Measurements from ENCODE around the gene PSMA7. TPM values are rescaled to one million over a fixed set of nuclear protein-coding genes. Genes with fewer than 3 reads are reported as not detected.
A peak's percentile ranks its signal among the peaks of the same experiment; 100 is the strongest.
"Not testable (repeated sequence)": the region's sequence is repeated elsewhere in the genome, so short reads cannot be mapped to it uniquely, and the experiment has no call there.

PSMA7 gene
- total RNA-seq, 1 experiment from 2014 or later = 631 TPM

DNA sequence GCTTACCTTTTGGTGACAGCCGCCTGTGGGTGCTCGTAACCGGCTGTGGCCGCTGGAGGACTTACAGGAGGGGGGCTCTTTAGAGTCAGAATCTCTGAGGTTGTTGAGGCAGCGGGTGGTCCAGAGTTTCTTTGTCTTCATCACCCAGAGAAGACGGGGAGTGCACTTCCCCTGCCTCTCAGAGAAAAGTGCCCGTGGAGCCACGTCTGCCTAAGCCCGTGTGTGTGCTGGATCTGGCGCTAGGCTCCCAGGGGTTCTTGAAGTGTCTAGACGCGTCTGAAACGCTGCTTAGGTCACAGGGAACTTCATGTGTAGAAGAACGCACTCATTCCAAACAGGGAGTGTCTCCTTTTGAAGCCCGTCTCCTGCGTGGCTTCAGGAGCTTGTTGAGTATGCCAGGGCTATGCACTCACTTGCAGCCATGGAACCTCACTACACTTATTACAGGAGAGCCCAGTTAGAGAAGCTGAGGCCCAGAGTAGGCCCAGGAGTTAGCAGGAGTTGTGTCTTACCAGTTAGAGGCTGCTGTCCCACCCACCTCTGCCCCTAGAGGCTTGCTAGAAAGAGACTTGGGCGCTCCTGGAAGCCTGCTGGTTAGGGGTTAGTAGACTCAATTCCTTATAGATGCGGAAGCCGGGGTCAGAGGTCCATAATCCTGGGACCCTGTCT is 19.6 kb downstream of the PSMA7 start:
- no peak for DNase-seq (ENCODE audit: low spot score)
- in situ Hi-C loops (cut with HindIII; ENCODE audit: low sequenced_read_pairs) = no loop called here

DNA sequence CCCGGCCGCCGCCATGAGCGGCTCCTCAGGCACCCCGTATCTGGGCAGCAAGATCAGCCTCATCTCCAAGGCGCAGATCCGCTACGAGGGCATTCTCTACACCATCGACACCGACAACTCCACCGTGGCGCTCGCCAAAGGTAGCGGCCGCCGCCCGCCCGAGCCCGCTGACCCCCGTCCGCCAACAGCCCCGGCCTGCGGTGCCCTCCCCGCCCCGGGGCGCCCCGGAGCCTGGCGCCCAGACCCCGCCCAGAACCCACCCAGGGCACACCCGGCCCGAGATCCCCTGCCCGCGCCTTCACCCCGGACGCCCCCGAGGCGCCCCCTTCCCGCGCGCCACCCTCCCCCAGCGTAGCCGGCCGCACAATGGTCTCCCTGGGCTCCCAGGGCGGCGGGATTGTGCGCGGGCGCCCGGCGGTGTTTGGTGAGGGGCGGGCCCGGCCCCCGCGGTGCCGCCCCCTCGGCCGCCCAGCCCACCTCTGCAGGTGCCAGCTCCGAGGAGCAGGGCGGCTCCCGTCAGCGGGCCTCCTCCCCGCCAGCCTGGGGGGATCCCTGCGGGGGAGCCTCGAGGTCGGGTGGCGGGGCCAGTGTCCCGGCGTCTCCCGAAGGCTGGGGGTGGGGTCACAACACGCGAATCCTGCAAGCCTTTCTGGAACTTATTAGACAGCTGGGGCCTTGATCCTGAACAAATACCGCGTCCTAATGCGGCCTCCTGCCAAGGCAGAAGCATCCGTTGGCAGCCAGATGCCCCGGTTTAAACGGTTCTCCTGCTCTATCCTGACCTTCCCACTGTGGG is 20.3 kb downstream of the PSMA7 start:
- no peak for DNase-seq (ENCODE audit: low spot score)

DNA sequence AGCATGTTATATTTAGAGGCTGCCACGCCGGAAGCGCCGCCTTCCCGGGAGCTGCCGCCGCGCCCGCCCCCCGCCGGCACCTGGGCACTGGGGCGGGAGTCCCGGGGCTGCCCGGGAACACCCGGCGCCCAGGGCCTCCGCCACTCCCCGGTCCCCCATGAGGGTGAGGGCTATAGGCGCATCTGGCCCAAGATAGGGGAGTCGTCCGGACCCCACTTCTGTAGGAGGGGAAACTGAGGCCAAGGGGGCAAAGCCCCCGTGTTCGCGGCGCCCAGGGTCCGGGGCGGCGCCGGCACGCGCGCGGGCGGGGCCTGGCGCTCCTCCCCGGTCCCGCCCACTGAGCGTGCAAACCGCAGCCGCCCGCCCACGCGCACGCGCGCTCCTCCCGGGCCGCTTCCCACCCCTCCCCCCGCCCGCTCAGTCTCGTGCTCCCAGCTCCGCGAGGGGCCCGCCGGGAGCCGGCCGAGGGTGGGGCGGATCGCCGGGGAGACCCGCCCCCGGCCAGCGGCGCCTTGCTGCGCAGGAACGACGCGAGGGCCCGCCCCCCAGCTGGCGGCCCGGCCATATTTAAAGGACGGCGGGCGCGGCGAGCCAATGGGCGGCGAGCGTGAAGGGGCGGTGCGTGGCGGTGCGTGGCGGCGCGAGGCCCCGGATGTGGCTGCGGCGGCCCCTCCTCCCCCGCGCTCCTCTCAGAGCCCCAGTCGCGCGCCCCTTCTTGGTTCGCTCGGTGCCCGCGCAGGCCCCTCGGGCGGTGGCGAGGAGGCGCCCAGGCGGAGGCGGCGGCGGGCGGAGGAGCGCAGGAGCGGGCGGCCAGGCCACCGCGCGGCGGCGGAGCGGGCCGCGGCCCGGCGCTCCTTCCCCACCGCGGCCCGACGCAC is 21.2 kb downstream of the PSMA7 start, which contains the start of gene LSM14B:
TSS of gene LSM14B (plus strand) at position 700 of the 878 bp plus-strand sequence. CDS start 192 bp downstream, outside the sequence.
- in situ Hi-C loops (cut with HindIII; ENCODE audit: low sequenced_read_pairs) = no loop called here
- peak; percentile 94 for DNase-seq (ENCODE audit: low spot score)

More for the DNA sequence above, 20.3 kb downstream of the PSMA7 start:
- in situ Hi-C loops (cut with HindIII; ENCODE audit: low sequenced_read_pairs) = no loop called here

DNA sequence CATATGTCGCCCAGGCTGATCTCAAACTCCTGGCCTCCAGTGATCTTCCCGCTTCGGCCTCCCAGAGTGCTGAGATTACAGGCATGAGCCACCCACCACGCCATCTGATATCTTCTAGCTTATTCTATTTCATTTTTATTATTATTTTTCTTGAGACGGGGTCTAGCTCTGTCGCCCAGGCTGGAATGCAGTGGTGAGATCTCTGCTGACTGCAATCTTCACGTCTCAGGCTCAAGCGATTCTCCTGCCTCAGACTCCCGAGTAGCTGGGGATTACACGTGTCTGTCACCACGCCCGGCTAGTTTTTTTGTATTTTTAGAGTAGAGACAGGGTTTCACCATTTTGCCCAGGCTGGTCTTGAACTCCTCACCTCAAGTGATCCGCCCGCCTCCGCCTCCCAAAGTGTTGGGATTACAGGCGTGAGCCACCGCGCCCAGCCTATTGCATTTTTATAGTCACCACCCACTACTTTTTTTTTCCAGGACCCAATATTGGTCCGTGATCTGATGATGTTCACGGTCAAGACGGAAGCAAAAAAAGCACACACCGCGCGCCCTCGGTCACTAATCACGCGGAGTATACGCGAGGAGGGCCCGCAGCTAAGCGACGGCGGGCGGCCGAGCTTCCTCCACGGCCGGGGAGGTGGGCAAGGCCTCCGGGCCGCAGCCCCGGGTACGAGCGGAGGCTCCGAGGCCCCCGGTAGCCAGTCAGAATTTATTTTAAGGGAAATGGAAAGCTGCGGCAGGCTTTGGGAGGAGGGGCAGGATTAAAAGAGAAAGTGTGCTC is 22.0 kb downstream of the PSMA7 start:
- no peak for DNase-seq (ENCODE audit: low spot score)
- in situ Hi-C loops (cut with HindIII; ENCODE audit: low sequenced_read_pairs) = no loop called here

DNA sequence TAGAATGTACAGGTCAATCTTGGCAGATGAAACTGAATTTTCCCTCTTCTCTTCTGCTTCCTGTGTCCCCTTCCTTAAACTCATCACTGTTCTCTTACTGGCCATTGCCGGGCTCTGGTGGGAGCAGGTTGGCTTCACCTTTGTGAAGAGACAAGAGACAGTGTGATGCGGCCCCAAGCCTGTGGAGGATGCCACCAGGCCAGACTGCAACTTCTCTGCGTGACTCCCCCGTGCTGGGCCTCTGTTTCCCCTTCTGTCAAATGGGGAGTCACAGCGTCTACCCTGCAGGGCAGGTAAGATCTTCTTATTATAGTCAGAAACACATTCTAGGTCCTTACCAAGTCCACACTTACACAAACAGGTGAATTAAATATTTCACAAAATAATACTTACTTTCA is 22.8 kb downstream of the PSMA7 start:
- in situ Hi-C loops (cut with HindIII; ENCODE audit: low sequenced_read_pairs) = no loop called here
- DNase-seq (ENCODE audit: low spot score) = no peak

DNA sequence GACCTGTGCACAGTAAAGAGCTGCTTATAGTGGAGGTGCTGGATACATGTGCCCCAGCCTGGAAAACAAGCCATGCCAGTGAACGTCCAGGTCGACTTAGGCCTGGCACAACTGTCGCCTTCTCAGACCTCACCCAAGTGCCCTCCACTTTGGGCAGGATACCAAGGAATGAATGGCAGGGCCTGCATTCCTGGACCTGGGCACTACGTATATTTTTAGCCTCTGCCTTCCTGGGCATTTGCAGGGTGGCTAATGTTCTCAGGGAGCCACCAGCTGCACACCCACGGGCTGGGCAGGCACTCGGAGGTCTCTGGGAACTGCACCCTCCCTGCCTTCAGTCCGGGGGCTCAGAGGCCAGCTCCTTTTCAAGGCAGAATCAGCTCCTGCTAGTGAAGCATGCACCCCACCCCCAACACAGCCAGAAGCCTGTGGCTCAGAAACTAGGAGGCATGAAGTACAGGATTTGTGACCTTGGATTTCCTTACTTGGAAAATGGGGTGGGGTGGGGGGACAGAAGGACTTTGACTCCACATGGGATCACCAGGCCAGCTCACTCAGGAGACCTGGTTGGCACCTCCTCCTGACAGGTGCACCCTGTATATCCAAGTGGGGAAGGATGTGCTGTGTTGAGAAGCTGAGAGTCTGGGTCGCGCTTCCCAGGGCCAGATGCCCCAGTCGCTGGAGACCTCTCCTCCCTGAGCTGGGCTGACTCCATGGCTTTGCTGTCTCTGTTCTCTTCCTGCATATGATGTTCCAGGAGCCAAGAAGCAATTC is 23.4 kb downstream of the PSMA7 start:
- no peak for DNase-seq (ENCODE audit: low spot score)
- in situ Hi-C loops (cut with HindIII; ENCODE audit: low sequenced_read_pairs) = no loop called here

DNA sequence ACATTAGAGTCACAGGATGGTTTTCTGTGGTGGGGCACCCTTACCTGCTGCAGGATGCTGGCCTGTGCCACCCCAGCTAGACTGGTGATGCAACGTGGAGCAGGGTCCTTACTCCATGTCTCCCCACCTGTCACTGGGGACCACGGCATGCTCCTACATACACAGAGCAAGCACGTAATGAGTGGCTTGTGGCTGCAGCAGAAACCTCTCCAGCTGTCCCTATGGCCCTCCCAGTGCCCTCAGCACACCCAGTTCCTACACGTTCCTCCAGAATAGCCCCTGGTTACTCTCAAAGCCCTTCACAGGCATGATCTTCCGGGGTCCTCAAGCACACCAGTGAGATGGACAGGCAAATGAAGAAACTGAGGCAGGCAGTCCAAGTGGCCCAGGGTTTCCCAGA is 24.1 kb downstream of the PSMA7 start:
- DNase-seq (ENCODE audit: low spot score) = no peak
- in situ Hi-C loops (cut with HindIII; ENCODE audit: low sequenced_read_pairs) = no loop called here

DNA sequence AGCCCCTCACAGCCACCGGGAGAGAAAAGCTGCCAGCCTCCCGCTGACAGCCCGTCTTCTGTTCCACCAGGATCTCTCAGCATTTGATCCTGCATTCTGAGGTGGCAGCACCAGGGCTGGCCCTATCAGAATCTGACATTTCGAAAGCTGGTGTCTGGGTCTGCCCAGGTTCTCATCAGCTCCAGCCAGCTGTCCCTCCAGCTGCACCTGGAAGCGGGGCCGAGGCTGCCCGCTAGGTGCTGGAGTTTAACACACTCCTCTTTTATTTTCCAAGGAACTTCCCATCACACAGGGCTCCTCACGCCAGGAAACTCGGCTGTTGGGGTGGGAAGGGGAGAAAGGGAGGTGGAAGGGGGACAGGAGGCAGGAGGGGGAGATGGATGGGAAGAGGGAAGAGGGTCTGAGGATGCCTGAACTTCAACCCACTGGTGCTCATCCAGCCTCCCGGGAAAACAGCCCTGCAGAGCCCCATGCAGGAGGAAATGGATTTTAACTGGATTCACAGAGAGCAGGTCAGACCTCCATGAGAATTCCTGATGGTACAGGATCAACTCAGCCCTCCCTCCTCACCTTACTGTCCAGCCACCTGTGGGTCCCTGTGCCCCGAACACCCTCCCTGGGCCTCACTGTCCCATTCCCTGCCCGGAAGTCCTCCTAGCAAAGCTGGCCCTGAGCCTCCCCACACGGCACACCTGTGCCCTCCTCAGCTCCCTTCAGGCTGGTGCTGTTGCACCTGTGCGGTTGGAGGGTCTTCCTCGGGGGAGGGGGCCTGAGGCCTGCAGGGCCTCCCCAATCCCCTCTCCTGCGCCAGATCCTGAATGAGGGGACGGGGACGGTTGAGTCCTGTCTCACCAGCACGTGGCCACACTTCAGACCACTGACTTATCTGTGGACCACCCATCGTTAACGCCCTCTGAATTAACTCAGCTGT is 24.8 kb downstream of the PSMA7 start:
- DNase-seq (ENCODE audit: low spot score) = no peak
- in situ Hi-C loops (cut with HindIII; ENCODE audit: low sequenced_read_pairs) = no loop called here

DNA sequence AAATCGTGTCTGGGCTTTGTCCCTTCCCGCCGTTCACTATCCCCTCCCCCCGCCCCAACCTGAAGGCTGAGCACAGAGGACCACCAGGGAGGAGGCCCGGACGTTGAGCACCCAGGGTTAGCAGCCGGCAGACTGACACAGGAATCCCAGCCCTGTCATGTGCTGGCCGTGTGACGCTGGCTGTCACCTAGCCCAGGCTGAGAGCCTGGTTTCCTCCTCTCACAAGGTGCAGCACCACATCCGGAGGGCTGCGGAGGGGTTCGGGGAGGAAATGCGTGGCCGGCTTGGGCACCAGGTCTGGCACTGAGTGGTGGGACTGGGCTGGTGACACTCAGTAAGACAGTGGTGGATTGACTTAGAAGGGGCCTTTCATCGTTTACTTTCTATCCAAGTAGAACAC is 25.5 kb downstream of the PSMA7 start:
- DNase-seq (ENCODE audit: low spot score) = no peak
- in situ Hi-C loops (cut with HindIII; ENCODE audit: low sequenced_read_pairs) = no loop called here

DNA sequence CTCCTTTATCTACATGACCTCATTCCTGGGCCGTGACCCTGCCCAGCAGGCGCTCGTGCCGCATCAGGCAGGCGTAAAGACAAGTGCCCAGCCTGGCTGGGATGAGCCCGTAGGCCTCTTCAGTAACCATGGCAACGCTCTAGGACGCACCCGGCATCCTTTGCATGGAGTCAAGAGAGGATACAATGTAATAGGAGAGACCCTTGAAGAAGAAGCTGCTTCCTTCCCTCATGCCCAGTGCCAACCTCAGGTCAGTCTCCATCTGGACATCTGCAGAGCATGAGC is 25.9 kb downstream of the PSMA7 start:
- DNase-seq (ENCODE audit: low spot score) = no peak
- in situ Hi-C loops (cut with HindIII; ENCODE audit: low sequenced_read_pairs) = no loop called here

DNA sequence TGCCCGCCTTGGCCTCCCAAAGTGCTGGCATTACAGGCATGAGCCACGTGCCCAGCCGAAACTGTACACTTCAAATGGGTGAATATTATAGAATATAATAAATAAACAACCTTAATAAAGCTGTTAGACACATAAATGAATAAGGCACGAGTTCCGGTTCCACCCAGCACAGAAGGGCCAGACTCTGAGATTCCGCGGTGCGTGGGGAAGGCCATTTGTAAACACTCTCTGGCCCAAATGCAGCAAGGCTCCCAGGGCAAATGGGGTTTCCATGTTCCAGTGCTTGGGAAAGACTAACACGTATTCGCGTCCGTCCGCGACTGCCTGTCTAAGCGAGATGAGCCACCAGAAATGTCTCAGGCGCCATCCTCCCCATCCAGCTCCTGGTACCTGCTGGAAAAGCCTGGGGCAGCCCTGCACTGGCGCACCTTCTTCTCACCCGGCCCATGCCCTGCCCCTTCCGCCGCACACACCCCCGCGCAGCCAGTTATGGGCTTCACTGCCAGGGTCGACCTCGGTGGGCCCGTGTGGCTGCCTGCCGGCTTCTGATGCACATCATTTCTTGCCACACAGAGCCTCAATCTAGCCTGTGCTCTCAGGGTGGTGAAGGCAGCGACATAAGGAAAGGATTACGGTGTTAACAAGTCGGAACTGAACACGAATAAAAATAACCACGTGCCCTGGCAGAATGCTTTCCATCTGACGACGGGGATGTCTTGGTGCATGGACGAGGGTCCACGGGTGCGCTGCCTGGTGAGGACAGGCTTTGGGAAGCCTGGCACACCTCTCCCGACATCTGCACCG is 26.4 kb downstream of the PSMA7 start:
- in situ Hi-C loops (cut with HindIII; ENCODE audit: low sequenced_read_pairs) = no loop called here
- DNase-seq (ENCODE audit: low spot score) = no peak

DNA sequence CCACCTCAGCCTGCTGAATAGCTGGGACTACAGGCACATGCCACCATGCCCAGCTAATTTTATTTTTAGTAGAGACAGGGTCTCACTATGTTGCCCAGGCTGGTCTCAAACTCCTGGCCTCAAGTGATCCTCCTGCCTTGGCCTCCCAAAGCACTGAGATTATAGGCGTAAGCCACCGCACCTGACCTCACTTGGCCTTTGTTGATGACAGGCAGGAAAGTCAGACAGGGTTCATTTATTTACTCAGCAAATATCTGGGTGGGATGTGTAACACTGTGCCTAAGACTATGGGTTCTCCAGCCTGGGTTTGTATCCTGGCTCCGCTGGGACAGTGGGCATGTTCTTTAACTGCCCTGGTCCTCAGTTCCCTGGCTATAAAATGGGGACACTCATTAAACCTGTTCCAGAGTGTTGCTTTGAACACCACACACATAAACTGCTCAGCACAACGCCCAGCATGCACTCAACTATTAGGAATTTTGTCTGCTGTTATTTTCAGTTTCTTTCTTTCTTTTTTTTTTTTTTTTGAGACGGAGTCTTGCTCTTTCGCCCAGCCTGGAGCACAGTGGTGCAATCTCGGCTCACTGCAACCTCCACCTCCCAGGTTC is 27.3 kb downstream of the PSMA7 start:
- in situ Hi-C loops (cut with HindIII; ENCODE audit: low sequenced_read_pairs); DNase-seq (ENCODE audit: low spot score): not testable (repeated sequence)

DNA sequence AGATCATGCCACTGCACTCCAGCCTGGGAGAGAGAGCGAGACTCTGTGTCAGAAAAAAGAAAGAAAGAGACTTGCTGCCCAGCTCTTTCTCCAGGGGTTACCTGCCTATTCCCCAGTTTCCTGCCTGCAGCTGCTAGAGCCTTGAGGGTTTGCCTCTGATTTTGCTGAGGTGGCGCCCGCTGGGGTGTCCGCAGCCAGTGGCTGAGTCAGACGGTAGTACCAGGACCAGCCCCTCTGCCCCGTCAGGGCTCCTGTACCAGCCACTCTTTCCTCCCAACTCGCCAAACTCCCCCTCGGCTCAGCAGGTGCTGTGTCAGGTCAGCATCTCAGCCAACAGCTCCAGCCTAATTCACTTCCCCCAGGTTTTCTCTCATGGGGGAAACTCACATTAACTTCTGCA is 28.3 kb downstream of the PSMA7 start:
- no peak for DNase-seq (ENCODE audit: low spot score)
- in situ Hi-C loops (cut with HindIII; ENCODE audit: low sequenced_read_pairs) = no loop called here

DNA sequence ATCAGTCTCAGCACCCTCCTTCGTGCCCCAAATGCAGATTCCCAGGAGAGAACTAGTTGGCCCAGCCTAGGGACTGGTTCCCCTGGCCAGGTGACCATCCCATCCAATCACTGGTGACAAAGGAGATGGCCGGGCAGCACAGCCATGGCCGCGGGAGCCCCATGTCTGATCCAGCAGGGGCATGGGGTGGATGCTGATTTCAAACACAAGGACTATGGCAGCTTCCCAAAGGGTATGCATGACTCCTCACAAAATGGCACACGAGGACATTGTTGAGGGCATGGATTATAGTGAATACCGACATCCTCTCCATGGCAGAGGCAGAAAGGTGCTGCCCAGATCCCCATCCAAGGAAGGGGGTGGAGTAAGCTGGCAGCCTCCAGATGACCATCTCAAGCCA is 30.8 kb downstream of the PSMA7 start:
- DNase-seq (ENCODE audit: low spot score) = no peak
- in situ Hi-C loops (cut with HindIII; ENCODE audit: low sequenced_read_pairs) = no loop called here

DNA sequence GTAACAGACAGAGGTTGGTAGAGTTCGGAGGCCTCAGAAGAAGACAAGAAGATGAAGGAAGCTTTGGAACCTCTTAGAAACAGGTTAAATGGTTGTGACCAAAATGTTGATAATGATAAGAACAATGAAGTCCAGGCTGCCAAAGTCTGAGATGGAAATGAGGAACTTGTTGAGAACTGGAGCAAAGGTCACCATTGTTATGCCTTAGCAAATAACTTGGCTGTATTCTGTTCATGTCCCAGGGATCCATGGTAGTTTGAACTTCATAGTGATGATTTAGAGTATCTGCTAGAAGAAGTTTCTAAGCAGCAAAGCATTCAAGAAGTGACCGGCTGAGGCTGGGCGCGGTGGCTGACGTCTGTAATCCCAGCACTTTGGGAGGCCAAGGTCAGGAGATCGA is 32.0 kb downstream of the PSMA7 start:
- DNase-seq (ENCODE audit: low spot score) = no peak
- in situ Hi-C loops (cut with HindIII; ENCODE audit: low sequenced_read_pairs) = no loop called here

DNA sequence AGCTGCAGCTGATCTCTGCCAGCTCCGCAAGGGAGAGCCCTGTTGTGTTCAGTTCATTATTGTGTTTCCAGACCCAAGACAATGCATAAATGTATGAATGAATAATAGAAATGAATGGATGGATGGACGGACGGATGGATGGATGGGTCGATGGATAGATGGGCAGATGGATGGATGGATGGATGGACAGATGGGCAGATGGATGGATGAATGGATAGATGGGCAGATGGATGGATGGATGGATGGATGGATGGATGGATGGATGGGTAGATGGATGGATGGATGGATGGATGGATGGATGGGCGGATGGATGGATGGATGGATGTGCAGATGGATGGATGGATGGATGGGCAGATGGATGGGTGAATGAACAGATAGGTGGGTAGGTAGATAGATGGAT is 37.6 kb downstream of the PSMA7 start:
- in situ Hi-C loops (cut with HindIII; ENCODE audit: low sequenced_read_pairs) = no loop called here
- DNase-seq (ENCODE audit: low spot score) = no peak

All from G401 (cell line).